Measurements from ENCODE around the gene PLK4.

Gene PLK4

DNA sequence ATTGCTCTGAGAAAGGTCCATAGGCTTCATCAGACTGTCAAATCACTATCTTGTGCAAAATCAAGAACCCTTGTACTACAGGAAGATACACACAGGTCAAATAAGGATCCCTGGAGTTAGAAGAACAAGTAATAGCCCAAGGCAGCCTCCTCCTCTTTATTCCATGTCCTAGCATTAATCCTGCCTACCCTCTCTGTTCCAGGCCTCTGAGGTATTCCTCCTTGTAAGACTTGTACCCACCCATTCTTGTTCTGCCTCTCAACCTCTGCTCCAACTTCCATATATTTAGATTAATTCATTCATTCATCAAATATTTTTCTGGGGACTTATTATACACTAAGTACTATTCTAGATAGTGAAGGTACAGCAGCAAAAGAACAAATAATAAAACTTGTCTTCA is 10.4 kb upstream of the PLK4 start:
- ChIA-PET POLR2A (no interaction called here), CTCF (no interaction called here)
- no peak overlapping the region for H3K4me3 ChIP-seq (ENCODE audit: low read depth, low read length)
- no peak for DNase-seq (ENCODE audit: low read depth, low spot score)
- TF ChIP-seq, protein P1, sequence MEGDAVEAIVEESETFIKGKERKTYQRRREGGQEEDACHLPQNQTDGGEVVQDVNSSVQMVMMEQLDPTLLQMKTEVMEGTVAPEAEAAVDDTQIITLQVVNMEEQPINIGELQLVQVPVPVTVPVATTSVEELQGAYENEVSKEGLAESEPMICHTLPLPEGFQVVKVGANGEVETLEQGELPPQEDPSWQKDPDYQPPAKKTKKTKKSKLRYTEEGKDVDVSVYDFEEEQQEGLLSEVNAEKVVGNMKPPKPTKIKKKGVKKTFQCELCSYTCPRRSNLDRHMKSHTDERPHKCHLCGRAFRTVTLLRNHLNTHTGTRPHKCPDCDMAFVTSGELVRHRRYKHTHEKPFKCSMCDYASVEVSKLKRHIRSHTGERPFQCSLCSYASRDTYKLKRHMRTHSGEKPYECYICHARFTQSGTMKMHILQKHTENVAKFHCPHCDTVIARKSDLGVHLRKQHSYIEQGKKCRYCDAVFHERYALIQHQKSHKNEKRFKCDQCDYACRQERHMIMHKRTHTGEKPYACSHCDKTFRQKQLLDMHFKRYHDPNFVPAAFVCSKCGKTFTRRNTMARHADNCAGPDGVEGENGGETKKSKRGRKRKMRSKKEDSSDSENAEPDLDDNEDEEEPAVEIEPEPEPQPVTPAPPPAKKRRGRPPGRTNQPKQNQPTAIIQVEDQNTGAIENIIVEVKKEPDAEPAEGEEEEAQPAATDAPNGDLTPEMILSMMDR (IDR thresholded peaks at IDR 0.05; ENCODE audit: insufficient read depth, low read length, missing control alignments), result no peak

DNA sequence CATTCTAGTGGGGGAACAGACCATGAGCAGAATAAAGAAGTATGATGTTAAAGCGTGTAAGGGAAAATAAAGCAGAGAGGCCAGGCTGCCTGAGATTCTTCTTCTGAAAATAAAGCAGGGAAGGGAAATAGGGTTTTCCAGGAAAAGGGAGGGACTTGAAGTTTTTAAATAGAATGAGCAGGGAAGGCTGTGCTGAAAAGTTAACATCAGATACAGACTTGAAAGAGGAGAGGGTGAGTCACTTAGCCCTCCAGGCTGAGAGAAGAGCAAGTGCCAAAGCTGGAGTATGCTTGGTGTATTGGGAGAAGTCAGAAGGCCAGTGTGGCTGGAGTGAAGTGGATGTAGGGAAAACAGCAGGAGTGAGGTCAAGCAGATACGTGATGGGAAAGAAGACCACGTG is 10.0 kb upstream of the PLK4 start:
- ChIA-PET POLR2A (no interaction called here), CTCF (no interaction called here)
- H3K4me3 ChIP-seq (ENCODE audit: low read depth, low read length), result no peak overlapping the region
- peak; percentile 61 for DNase-seq (ENCODE audit: low read depth, low spot score)
- TF ChIP-seq, protein P1 (IDR thresholded peaks at IDR 0.05; ENCODE audit: insufficient read depth, low read length, missing control alignments), result no peak

DNA sequence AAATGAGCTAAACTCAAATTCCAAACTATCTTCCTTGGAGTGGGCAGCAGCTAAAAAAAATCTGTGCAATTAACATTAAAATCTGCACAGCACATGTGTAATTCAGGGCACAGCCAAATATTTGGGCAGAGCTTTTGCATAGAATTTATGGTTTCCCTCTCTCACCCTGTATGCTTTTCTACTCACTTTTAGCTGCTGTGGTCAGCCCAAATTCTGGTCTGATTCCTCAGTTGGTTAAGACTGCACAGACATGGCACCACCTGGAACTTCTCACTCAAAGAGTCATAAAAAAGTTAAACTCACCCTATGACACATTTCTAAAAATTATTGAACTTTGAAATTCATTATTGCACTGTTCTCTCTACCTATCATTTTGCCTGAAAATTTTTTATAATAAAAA is 4.9 kb upstream of the PLK4 start:
- no peak for DNase-seq (ENCODE audit: low read depth, low spot score)
- POLR2A ChIA-PET, result no interaction called here
- H3K4me3 ChIP-seq (ENCODE audit: low read depth, low read length), result no peak overlapping the region
- TF ChIP-seq, protein P1 (IDR thresholded peaks at IDR 0.05; ENCODE audit: insufficient read depth, low read length, missing control alignments), result no peak
- CTCF ChIA-PET, result interaction anchor here (1.5 kb wide), 1 partner anchor 90 kb away, joined by 4 read pairs; no protein-coding TSS in a partner anchor

DNA sequence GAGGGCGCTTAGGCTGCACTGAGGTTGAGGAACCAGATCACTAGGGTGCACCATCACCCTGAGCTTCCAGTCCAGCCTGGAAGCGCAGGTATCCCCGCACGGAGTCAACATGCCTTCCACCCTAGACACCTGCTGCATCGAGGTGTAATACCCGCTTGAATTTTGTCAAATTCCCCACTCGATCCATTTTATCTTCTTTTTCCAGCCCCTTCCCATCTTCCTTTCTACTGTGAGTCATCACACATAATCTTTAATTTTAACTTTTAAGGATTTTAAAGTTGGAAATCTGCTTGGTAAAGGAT is 821 bp downstream of the PLK4 start:
- POLR2A ChIA-PET, result interaction anchor here (0.9 to 1.9 kb wide), 2 partner anchors 75 to 84 kb away, joined by 3 to 6 read pairs; partner anchors contain the start of genes ABHD18 and MFSD8
- DNase-seq (ENCODE audit: low read depth, low spot score), result no peak
- peak overlapping the region; percentile 95 for H3K4me3 ChIP-seq (ENCODE audit: low read depth, low read length)
- CTCF ChIA-PET, result no interaction called here
- TF ChIP-seq, protein P1 (IDR thresholded peaks at IDR 0.05; ENCODE audit: insufficient read depth, low read length, missing control alignments), result no peak

DNA sequence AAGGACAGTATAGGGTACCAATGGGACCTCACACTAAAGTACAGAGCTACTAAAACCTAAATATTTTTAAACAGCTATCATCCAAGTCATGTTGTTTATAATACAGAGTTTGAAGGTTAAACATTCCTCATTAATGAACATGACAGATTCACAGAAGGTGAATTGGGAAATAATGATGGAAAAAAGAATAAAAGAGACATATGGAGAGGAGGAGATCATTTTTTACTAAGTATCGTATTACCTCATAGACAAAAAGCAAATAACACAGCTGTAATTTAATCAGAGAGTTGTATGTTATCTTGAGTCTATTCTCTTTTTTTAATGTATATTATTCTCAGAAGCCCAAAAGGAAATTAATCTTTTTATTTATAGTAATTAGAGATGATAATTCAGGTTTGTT is 7.9 kb downstream of the PLK4 start:
- H3K4me3 ChIP-seq (ENCODE audit: low read depth, low read length), result no peak overlapping the region
- POLR2A ChIA-PET, result no interaction called here
- CTCF ChIA-PET, result no interaction called here
- TF ChIP-seq, protein P1 (IDR thresholded peaks at IDR 0.05; ENCODE audit: insufficient read depth, low read length, missing control alignments), result no peak
- no peak for DNase-seq (ENCODE audit: low read depth, low spot score)

DNA sequence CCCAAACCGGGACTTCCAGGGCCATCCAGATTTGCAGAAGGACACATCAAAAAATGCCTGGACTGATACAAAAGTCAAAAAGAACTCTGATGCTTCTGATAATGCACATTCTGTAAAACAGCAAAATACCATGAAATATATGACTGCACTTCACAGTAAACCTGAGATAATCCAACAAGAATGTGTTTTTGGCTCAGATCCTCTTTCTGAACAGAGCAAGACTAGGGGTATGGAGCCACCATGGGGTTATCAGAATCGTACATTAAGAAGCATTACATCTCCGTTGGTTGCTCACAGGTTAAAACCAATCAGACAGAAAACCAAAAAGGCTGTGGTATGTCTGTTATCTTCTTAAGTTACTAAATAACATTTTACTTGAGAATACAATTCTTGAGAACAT is 9.2 kb downstream of the PLK4 start:
- TF ChIP-seq, protein P1 (IDR thresholded peaks at IDR 0.05; ENCODE audit: insufficient read depth, low read length, missing control alignments), result no peak
- H3K4me3 ChIP-seq (ENCODE audit: low read depth, low read length), result no peak overlapping the region
- POLR2A ChIA-PET, result no interaction called here
- CTCF ChIA-PET, result no interaction called here
- no peak for DNase-seq (ENCODE audit: low read depth, low spot score)

Data from AG04449 (cell line).